ENCODE data around the gene RXFP4. TPM values are rescaled to one million over a fixed set of nuclear protein-coding genes. Genes with fewer than 3 reads are reported as not detected.
A peak's percentile ranks its signal among the peaks of the same experiment; 100 is the strongest.

Gene RXFP4
- polyA plus RNA-seq, 1 donor (not counting 4 experiments of a cell fraction or from before 2014, with no cell fraction given): not detected

GRCh38 chr1:155962599-155963211 lies 21.3 kb downstream of the RXFP4 start:
- peaks cover 38 to 63% of the 10 kb centered on the region in 2 experiments for H3K36me3 ChIP-seq (ENCODE audit: control insufficient read depth in 2 of 2, extremely low read depth in 1 of 2, insufficient read depth in 2 of 2, low read length in 2 of 2)
- no peaks in the 10 kb centered on the region for H3K27me3 ChIP-seq (ENCODE audit: control insufficient read depth, extremely low read depth, insufficient read depth, low read length)
- no peak overlapping the region for H3K4me2 ChIP-seq (ENCODE audit: control insufficient read depth, extremely low read depth, insufficient read depth, low read depth, low read length)
- FAIRE-seq (peak; percentile 49), DNase-seq (ENCODE audit: low read depth, low spot score) (no peak)
- no peaks in the 10 kb centered on the region for H4K20me1 ChIP-seq (ENCODE audit: control insufficient read depth, extremely low read depth, insufficient read depth, low read length)
- no peak for TF ChIP-seq CTCF (optimal IDR thresholded peaks at IDR 0.05 in 1 of 3, IDR thresholded peaks at IDR 0.05 in 1 of 3, conservative IDR thresholded peaks at IDR 0.05 in 1 of 3; ENCODE audit: extremely low read depth in 1 of 3, insufficient read depth in 2 of 3, low read length in 3 of 3)
- TF ChIP-seq EZH2 (IDR thresholded peaks at IDR 0.05; ENCODE audit: low read length): no peak
- no peak overlapping the region for H3K4me3 ChIP-seq (ENCODE audit: control insufficient read depth in 2 of 3, extremely low read depth in 1 of 3, insufficient read depth in 2 of 3, low read depth in 1 of 3, low read length in 3 of 3)
- H3K79me2 ChIP-seq (ENCODE audit: control insufficient read depth, insufficient read depth, low read length): peaks cover 13% of the 10 kb centered on the region
- no peaks in the 10 kb centered on the region for H3K9me3 ChIP-seq (ENCODE audit: control insufficient read depth, low read depth, low read length)
- H3K9me1 ChIP-seq (ENCODE audit: control insufficient read depth, extremely low read depth, insufficient read depth, low read length): peaks cover 3% of the 10 kb centered on the region
- H3K27ac ChIP-seq (ENCODE audit: control insufficient read depth, insufficient read depth, low read length): peak overlapping the region; percentile 98
- dilution Hi-C loops (cut with MboI; ENCODE audit: extremely low pct_ligation_motif_present, low sequenced_read_pairs): no loop called here
- peaks cover 26% of the 10 kb centered on the region for H3K4me1 ChIP-seq (ENCODE audit: control insufficient read depth, extremely low read depth, insufficient read depth, low read length)
- H3K9ac ChIP-seq (ENCODE audit: control insufficient read depth, extremely low read depth, insufficient read depth, low read length): peak overlapping the region; percentile 81
- no peak overlapping the region for H2AFZ ChIP-seq (ENCODE audit: control insufficient read depth, low read length)

- peaks cover 3% of the 10 kb centered on the region for H3K9me1 ChIP-seq (ENCODE audit: control insufficient read depth, extremely low read depth, insufficient read depth, low read length)
- H3K4me1 ChIP-seq (ENCODE audit: control insufficient read depth, extremely low read depth, insufficient read depth, low read length): peaks cover 26% of the 10 kb centered on the region
- H3K4me2 ChIP-seq (ENCODE audit: control insufficient read depth, extremely low read depth, insufficient read depth, low read depth, low read length): no peak overlapping the region
- no peaks in the 10 kb centered on the region for H3K9me3 ChIP-seq (ENCODE audit: control insufficient read depth, low read depth, low read length)
- peaks cover 20% of the 10 kb centered on the region for H3K79me2 ChIP-seq (ENCODE audit: control insufficient read depth, insufficient read depth, low read length)
- H3K36me3 ChIP-seq (ENCODE audit: control insufficient read depth in 2 of 2, extremely low read depth in 1 of 2, insufficient read depth in 2 of 2, low read length in 2 of 2): peaks cover 45 to 64% of the 10 kb centered on the region in 2 experiments
- no peaks in the 10 kb centered on the region for H4K20me1 ChIP-seq (ENCODE audit: control insufficient read depth, extremely low read depth, insufficient read depth, low read length)
- no peaks in the 10 kb centered on the region for H3K27me3 ChIP-seq (ENCODE audit: control insufficient read depth, extremely low read depth, insufficient read depth, low read length)
- no peak for FAIRE-seq
- H3K9ac ChIP-seq (ENCODE audit: control insufficient read depth, extremely low read depth, insufficient read depth, low read length): no peak overlapping the region
- H3K4me3 ChIP-seq (ENCODE audit: control insufficient read depth in 2 of 3, extremely low read depth in 1 of 3, insufficient read depth in 2 of 3, low read depth in 1 of 3, low read length in 3 of 3): no peak overlapping the region
- dilution Hi-C loops (cut with MboI; ENCODE audit: extremely low pct_ligation_motif_present, low sequenced_read_pairs): no loop called here
- H3K27ac ChIP-seq (ENCODE audit: control insufficient read depth, insufficient read depth, low read length): no peak overlapping the region
- DNase-seq (ENCODE audit: low read depth, low spot score): no peak
- no peak overlapping the region for H2AFZ ChIP-seq (ENCODE audit: control insufficient read depth, low read length)
- no peak for TF ChIP-seq EZH2 (IDR thresholded peaks at IDR 0.05; ENCODE audit: low read length)
- TF ChIP-seq CTCF (optimal IDR thresholded peaks at IDR 0.05 in 1 of 3, IDR thresholded peaks at IDR 0.05 in 1 of 3, conservative IDR thresholded peaks at IDR 0.05 in 1 of 3; ENCODE audit: extremely low read depth in 1 of 3, insufficient read depth in 2 of 3, low read length in 3 of 3): no peak
These were observed 22.8 kb downstream of the RXFP4 start for GRCh38 chr1:155964193-155964592.

All from keratinocyte (primary cell).